Kasumi-1 (cell line): Measurements from ENCODE around the gene NPM1.
"Not testable (repeated sequence)": the region's sequence is repeated elsewhere in the genome, so short reads cannot be mapped to it uniquely, and the experiment has no call there.

ENCODE experiments used
- DNase-seq, 2 experiments: peaks; one replicate each; lab custom pipeline; 2025; lab: John Stamatoyannopoulos, UW

NPM1 gene, protein sequence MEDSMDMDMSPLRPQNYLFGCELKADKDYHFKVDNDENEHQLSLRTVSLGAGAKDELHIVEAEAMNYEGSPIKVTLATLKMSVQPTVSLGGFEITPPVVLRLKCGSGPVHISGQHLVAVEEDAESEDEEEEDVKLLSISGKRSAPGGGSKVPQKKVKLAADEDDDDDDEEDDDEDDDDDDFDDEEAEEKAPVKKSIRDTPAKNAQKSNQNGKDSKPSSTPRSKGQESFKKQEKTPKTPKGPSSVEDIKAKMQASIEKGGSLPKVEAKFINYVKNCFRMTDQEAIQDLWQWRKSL

DNA sequence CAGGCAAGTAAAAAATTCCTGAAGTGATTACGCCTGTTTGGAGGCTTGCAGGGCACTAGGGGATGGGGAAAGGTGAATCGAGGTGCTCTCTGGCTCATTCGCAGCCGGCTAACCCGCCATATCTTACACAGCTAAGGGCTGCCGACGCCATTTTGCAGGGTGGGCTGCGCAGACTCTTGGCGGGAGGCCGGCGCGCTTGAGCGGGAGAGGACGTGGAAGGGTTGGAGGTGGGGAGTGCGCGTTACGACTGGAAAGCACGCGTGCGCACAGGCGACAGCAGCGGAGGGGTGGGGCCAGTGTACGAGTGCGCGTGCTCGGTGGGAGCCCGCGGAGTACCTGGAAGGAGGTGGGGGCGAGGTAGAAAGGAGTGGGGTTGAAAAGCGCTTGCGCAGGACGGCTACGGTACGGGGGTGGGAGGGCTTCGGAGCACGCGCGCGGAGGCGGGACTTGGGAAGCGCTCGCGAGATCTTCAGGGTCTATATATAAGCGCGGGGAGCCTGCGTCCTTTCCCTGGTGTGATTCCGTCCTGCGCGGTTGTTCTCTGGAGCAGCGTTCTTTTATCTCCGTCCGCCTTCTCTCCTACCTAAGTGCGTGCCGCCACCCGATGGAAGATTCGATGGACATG, at the start of gene NPM1:
Gene NPM1, plus strand, starts transcription at position 505 of the 625 bp plus-strand sequence. Its CDS starts 100 bp downstream, at position 605.
- peak; percentile 99 for DNase-seq

DNA sequence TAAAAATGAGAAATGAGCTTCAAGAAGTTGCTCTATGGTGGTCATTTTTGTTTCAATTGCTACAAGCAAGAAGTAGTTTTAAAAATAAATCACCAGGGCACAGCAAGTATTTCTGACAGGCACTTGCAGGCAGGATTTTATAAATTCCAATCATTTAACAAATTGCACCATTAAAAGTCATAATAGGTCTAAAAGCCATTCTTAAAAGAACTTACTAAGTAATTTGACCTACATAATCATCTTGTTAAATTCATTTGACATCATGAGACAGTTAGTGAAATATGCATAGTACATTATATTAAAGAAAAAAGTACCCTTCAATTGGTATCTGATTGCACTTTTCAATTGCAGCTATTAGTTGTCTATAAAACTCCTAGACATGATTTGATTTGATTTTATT, 47.6 kb upstream of the NPM1 start:
- no peak for DNase-seq

DNA sequence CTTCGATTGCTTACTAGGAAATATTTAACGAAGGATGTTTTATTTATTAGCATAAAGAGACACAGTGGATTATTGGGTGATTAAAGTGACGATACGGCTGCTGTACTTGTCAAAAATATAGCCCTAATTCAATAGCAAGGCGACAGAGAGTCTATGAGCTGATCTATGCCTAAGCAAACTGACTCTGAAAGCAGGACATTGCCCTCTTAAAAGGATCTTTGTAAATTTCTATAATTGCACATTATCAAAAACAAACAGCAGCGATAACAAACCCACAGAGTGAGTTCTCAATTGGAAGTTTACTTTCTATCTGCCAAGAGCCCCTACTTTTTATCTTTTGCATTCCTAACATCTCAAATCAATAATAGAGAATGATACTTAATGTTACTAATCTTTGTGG, 47.2 kb upstream of the NPM1 start:
- no peak for DNase-seq

DNA sequence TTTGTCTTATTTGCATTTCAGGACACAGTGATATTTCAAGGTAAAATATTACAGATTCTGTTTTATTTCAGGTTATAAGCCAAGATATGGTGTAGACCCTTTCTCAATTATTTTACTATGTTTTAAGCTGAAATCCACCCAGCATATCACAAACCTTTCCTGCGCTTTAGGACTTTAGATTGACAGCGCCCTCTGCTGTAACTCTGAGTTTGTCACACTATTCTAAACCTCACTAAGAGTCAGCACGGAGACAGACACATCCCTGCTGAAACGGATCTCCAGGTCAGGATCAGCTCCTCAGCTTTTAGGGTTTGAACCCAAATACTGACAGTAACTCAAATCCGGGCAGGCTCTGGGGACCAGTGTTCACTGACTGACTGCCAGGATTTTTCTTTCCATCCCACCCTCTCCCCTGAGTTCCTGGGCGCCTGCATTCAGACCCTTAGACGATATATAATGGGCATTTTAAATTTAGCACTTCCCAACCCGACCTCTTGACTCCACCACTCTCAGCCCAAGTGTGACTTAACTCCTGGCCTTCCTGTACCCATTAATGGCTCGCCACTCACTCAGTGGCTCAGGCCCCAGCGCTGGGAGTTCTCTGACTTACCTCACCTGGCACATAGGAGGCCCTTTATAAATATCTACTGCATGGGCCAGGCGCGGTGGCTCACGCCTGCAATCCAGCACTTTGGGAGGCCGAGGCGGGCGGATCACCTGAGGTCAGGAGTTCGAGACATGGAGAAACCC, 45.1 kb upstream of the NPM1 start:
- peak; percentile 82 to 87 for DNase-seq

DNA sequence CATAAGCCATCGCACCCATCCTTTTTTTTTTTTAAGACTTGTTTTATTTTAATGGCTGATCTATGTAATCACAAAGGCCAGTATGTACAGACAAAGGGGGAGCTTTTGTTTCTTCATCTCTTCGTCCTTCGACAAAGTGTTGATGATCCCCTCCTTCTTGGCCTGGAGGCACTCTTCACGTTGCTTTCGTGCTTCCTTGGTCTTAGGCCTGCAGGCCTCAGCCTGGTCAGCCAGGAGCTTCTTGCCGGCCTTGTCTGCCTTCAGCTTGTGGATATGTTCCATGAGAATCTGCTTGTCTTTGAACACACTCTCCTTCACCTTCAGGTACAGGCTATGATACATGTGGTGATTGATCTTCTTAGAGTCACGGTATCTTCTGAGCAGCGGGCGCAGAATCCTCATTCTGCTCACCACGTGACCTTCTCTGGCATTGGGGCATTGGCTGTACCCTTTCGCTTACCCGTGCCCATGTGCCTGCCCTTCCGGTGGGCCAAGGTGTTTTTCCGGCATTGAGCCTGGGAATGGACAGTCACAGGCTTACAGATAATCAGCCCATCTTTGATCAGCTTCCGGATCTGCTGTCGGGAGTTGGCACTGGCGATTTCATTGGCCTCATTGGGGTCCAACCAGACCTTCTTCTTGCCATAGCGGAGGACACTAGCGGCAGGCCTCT, 42.6 kb upstream of the NPM1 start:
- DNase-seq, result no peak

DNA sequence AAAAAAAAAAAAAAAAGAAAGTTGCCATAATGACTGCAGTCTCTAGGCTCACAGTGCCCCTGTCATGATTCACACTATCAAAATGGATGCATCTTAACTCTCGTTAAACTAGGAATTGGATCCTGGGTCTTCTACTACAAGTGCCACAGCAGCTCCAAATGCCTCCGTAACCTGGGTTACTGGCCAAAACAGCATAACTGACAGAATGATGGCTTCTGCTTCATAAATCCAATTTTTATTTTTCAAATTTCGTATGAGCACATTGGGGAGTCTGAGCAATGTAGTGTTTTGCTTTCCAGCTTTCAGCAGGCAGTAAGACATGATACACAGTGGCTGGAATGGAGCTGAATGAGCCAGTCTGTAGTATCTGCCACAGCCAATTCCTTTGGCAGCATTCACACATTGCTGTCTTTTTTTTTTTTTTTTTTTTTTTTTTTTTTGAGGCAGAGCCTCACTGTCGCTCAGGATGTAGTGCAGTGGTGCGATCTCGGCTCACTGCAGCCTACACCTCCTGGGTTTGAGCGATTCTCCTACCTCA, 36.0 kb upstream of the NPM1 start:
- no peak for DNase-seq

DNA sequence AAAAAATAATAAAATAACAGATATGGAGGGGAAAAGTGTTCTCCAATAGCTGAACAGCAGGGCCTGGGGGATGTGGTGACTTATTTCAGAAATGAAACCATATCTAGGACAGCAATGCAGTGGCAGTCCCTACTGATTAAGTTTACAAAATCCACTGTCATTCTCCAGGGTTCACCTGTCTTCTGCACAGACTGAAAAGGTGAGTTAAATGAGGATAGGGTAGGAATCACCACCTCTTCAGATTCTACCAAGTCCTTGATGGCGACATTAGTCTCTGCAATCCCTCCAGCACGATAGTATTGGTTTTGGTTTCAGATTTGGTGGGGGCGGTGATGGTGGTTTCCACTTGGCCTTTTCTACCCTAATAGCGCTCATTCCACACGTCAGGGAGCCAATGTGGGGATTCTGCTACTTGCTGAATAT, 32.3 kb upstream of the NPM1 start:
- DNase-seq, result no peak

DNA sequence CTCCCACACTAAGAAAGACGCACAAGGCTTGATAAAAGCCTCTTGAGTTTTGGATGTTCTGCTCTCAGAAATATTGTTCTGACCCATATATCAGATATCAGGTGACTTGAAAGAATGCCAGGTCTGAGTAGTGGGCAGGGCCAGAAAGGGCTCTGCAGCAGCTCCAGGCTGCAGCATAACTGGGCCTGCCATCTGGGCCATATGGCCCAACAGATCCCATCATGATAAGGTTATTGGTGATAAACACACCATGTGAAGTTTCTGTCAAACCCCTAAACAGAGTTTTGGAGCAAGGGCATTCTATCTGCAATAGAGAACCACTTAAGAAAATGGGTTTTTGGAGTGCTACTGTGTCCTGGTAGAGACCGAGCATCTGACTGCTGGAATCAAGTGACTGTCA, 29.8 kb upstream of the NPM1 start:
- DNase-seq, result no peak

DNA sequence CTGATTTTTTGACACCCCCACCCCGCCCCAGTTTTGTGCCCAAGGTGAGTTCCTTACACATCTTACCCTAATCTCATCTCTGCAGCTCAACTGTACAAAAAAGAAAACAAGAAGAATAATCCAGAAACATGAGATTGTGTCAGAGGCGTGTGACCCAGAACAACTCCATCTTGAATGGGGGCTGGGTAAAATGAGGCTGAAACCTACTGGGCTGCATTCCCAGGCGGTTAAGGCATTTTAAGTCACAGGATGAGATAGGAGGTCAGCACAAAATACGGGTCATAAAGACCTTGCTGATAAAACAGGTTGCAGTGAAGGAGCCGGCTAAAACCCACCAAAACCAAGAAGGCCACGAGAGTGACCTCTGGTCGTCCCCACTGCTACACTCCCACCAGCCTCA, 26.5 kb upstream of the NPM1 start:
- DNase-seq, result not testable (repeated sequence)

DNA sequence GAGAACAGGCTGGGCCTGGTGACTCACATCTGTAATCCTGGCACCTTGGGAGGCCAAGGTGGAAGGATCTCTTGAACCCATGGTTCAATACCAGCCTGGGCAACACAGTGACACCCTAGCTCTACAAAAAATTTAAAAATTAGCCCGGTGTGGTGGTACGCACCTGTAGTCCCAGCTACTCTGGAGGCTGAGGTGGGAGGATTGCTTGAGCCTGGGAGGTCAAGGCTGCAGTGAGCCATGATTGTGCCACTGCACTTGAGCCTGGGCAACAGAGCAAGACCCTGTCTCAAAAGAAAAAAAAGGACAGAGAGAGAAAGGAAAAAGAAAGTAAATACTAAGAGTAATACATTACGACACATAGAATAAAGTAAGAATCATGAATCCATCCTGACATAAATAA, 24.4 kb upstream of the NPM1 start:
- DNase-seq, result not testable (repeated sequence)

DNA sequence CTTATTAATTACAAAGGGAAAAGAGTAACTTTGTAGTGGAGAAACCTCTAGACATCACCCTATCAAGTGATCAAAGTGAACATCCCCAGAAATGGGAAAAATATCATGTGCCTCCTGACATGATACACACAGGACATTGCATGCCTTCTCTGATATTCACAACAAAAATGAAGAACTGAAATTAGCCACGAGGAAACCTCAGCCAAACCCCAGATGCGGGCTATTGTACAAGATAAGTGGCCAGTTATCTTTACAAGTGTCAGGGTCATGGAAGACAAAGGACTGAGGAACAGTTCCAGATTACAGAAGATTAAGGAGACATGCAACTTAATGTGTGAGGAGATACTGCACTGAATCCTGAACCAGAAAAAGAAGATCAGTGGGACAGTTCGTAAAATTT, 23.8 kb upstream of the NPM1 start:
- DNase-seq, result no peak

DNA sequence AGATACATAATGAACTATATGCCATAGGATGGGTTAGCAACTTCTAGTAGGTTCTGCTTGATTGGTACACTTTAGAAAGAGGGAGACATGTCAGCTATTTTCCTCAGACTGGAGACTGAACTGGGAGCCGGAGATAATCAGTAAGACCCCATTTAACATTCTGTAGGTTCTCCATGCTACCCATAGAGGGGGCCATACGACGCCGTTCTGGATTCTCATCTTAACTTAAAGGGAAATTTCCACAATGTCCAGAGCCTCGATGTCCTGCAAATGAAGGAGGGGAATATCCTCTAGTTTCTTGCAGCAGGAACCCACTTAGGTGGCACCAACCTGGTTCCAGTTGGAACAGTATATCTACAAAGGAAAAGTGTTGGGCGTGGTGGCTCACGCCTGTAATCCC, 22.3 kb upstream of the NPM1 start:
- DNase-seq, result peak; percentile 59 to 69

DNA sequence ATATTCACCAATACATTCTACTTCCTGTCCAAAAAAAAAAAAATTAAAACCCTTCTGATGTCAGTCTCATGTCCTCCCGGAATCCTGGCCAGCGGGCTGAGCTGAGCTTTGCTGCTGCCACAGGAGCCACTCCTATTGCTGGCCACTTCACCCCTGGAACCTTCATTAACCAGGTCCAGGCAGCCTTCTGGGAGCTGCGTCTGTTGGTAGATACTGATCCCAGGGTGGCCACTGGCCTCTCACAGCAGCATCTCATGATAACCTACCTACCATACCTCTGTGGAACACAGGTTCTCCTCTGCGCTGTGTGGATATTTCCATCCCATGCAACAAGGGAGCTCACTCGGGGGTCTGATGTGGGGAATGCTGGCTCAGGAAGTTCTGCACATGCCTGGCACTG, 21.0 kb upstream of the NPM1 start:
- DNase-seq, result no peak

DNA sequence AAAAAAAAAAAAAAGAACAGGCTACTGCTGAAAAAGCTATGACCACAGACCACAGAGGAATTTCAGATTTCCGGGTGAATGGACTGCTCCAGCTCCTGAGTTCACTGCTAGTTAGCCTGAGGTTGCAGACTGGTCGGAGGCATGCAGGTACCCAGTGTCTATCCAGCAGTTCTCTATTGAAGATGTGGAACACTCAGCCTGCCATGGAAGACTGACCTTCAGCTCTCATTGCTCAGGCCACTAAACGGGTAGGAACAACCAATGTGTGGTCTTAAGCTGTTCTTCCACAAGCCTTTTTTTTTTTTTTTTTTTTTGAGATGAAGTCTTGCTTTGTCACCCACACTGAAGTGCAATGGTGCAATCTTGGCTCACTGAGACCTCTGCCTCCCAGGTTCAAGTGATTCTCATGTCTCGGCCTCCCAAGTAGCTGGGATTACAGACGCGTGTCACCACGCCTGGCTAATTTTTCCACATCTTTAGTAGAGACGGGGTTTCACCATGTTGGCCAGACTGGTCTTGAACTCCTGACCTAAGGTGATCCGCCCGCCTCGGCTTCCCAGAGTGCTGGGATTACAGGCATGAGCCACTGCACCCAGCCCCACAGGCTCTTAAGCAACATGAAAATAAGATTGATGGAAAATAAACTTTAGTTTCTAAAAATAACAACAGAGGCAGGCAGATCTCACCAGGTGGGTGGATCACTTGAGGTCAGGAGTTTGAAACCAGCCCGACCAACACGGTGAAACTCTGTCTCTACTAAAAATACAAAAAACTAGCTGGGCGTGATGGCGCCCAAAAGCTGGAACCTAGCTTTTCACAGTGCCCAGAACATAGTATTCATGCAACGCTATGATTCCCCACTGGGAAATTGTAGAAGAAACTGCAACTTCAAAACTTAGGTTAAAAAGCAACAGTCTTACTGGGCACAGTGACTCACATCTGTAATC, 20.0 kb upstream of the NPM1 start:
- peak; percentile 46 to 52 for DNase-seq

DNA sequence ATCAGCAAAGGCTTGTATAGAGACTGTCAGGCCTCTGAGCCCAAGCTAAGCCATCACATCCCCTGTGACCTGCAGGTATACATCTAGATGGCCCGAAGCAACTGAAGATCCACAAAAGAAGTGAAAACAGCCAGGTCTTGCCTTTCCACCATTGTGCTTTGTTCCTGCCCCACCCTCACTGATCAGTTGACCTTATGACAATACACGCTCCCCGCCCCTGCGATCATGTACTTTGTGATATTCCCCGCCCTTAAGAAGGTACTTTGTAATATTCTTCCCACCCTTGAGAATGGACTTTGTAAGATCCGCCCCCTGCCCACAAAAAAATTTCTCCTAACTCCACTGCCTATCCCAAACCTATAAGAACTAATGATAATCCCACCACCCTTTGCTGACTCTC, 18.6 kb upstream of the NPM1 start:
- no peak for DNase-seq

DNA sequence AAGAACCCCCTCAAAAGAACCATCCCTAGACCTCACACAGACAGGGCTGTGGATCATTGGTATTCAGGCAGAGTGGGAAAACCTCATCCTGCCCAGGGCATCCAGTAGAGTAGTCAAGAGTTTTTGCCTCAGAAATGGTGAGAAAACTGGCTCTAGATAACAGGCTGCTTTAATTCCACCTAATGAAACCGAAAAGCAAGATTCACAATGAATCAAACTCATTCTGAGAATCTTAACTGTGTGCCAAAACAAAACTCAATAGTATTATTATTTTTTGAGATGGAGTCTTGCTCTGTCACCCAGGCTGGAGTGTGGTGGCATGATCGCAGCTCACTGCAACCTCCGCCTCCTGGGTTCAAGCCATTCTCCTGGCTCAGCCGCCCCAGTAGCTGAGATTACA, 17.8 kb upstream of the NPM1 start:
- no peak for DNase-seq

DNA sequence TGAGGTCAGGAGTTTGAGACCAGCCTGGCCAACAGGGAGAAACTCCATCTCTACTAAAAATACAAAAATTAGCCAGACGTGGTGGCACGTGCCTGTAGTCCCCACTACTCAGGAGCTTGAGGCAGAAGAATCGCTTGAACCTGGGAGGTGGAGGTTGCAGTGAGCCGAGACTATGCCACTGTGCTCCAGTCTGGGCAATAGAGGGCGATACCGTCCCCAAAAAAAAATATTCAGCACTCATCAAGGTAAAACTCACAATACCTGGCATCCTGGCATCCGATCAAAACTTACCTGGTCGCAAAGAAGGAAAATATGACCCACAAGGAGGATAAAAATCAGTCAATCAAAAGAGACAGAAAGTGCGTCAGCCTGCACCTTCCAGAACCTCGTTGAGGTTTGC, 16.8 kb upstream of the NPM1 start:
- not testable (repeated sequence) for DNase-seq

DNA sequence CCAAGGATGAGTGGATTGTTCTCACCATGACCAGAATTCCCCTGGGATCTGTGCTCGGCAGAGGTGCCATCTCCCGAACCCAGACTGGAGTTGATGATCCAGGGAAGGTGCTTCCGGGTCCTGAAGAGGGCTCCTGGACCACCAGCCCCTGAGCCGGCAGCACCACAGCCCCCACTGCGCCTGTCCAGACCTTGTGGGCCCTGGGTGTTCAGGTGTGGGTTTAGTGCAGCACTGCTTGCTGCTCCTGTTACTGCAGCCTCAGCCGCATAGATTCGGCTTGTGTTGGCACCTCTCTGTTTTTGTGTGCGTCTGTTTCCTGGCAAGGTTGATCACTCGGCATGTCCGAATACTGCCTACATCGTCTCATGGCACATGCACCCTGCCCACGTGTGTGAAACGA, 16.3 kb upstream of the NPM1 start:
- DNase-seq, result no peak

DNA sequence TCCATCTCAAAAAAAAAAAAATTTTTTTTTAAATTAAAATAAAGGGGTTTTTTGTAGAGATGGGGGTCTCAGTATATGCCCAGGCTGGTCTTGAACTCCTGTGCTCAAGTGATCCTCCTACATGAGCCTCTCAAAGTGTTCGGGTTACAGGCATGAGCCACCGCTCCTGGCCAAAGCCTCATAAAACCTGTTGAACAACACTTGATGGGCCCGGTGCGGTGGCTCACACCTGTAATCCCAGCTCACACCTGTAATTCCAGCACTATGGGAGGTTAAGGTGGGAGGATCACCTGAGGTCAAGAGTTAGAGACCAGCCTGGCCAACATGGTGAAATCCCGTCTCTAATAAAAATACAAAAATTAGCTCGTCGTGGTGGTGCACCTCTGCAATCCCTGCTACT, 7.7 kb upstream of the NPM1 start:
- no peak for DNase-seq

DNA sequence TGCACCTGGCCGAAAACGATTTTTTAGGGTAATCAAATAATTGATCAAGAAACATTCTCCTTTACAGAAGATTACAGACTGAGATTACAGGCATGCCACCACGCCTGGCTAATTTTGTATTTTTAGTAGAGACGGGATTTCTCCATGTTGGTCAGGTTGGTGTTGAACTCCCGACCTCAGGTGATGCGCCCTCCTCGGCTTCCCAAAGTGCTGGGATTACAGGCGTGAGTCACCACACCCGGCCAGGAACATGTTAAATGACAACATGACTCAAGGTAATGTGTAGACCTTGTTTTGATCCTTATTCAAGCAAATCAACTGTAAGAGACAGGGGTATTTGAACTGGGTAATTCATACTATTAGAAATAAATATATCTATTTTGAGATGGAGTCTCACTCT, 3.2 kb upstream of the NPM1 start:
- DNase-seq, result not testable (repeated sequence)

DNA sequence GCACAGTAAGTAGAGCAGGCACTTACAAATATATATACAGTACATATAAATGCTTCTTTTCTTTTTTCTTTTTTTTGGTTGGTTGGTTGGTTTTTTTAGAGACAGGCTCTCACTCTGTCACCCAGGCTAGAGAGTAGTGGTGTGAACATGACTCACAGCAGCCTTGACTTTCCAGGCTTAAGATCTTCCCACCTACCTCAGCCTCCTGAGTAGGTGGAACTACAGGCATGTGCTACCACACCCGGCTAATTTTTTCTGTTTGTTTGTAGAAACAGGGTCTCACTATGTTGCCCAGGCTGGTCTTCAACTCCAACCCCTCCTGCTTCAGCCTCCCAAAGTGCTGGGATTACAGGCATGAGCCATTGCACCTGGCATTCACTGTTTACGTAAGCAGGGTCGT, 2.6 kb upstream of the NPM1 start:
- DNase-seq, result not testable (repeated sequence)
